Measurements from ENCODE around the gene SLC35E2B. TPM values are rescaled to one million over a fixed set of nuclear protein-coding genes. Genes with fewer than 3 reads are reported as not detected.

The SLC35E2B gene
- total and polyA plus RNA-seq, 2 of the 8 experiments (the other 6 are each of a cell fraction or from before 2014, with no cell fraction given) = 25.9 to 46.7 TPM

GRCh38 chr1:1721201-1721600, 28.6 kb upstream of the SLC35E2B start:
- no peak overlapping the region for H3K23ac ChIP-seq (ENCODE audit: insufficient read length)
- FAIRE-seq (no peak), DNase-seq (ENCODE audit: low read depth in 1 of 2, low spot score in 2 of 2) (no peak)
- H2BK120ac ChIP-seq (replicated peaks; ENCODE audit: low read depth, low read length) = no peak overlapping the region
- no peak overlapping the region for H2AK5ac ChIP-seq (ENCODE audit: low read depth, low read length)
- no peak overlapping the region for H3K18ac ChIP-seq (ENCODE audit: extremely low read depth, low read length)
- H4K91ac ChIP-seq (replicated peaks; ENCODE audit: insufficient read length, low read length) = no peak overlapping the region
- H2BK12ac ChIP-seq (ENCODE audit: low read depth, low read length) = no peak overlapping the region
- H3K9ac ChIP-seq (replicated peaks in 1 of 4; ENCODE audit: extremely low read depth in 1 of 4, low read depth in 3 of 4, low read length in 3 of 4) = no peak overlapping the region
- CTCF ChIA-PET (ENCODE audit: partially characterized antibody) = no interaction called here
- H3K79me1 ChIP-seq (ENCODE audit: low read depth, low read length) = no peaks in the 10 kb centered on the region
- H3K79me2 ChIP-seq (ENCODE audit: control insufficient read depth in 1 of 2, insufficient read depth in 2 of 2, low read length in 2 of 2) = no peaks in the 10 kb centered on the region
- 80% methylated on average over 7 of the region's 7 CpGs; no CpG with 5 or more reads in 1 of the 2 experiments for WGBS, 2 experiments (ENCODE audit: extremely low coverage in 1 of 2, insufficient coverage in 1 of 2, insufficient read length in 1 of 2, insufficient replicate concordance in 2 of 2, low coverage in 1 of 2, low lambda C conversion rate in 2 of 2, missing lambda C conversion rate in 1 of 2)
- H3K56ac ChIP-seq (replicated peaks; ENCODE audit: insufficient read length, low read depth, low read length) = no peak overlapping the region
- H2BK15ac ChIP-seq (ENCODE audit: low read length) = no peak overlapping the region
- H3K9me3 ChIP-seq (ENCODE audit: insufficient read depth in 2 of 2, low read depth in 1 of 2, low read length in 1 of 2) = no peaks in the 10 kb centered on the region
- no peak overlapping the region for H2BK5ac ChIP-seq (ENCODE audit: low read depth, low read length)
- no peak overlapping the region for H3K4me3 ChIP-seq (ENCODE audit: extremely low read depth in 1 of 4, insufficient read depth in 2 of 4, low read depth in 3 of 4, low read length in 4 of 4)
- H3K27ac ChIP-seq (ENCODE audit: low read depth, low read length) = no peak overlapping the region
- no peak overlapping the region for H4K5ac ChIP-seq (ENCODE audit: insufficient read length, low read depth, low read length)
- no peaks in the 10 kb centered on the region for H3K27me3 ChIP-seq (replicated peaks in 1 of 4; ENCODE audit: control insufficient read depth in 3 of 4, extremely low read depth in 1 of 4, insufficient read depth in 3 of 4, low read length in 3 of 4)
- no peak overlapping the region for H2AFZ ChIP-seq (ENCODE audit: low read length)
- H2BK20ac ChIP-seq (ENCODE audit: low read length) = no peak overlapping the region
- H3K36me3 ChIP-seq (ENCODE audit: control insufficient read depth in 2 of 4, insufficient read depth in 4 of 4, low read length in 3 of 4) = peaks cover 2 to 20% (median 16%) of the 10 kb centered on the region in 4 experiments; a peak in 7 of 8 replicates
- no peak overlapping the region for H4K8ac ChIP-seq (ENCODE audit: extremely low read depth, insufficient read depth, low read length)
- H3K4me2 ChIP-seq (ENCODE audit: insufficient read depth in 1 of 2, low read depth in 2 of 2, low read length in 2 of 2) = no peak overlapping the region
- peaks cover 1 to 2% of the 10 kb centered on the region in 2 experiments for H4K20me1 ChIP-seq (replicated peaks in 1 of 2; ENCODE audit: control insufficient read depth in 1 of 2, insufficient read depth in 2 of 2, low read length in 2 of 2)
- no peak overlapping the region for H3K4ac ChIP-seq (replicated peaks; ENCODE audit: insufficient read length, low read depth, low read length)
- H3K23me2 ChIP-seq (ENCODE audit: low read depth, low read length) = no peaks in the 10 kb centered on the region
- H3K14ac ChIP-seq (ENCODE audit: insufficient read length) = no peak overlapping the region
- H3K4me1 ChIP-seq (replicated peaks in 1 of 4; ENCODE audit: control insufficient read depth in 3 of 4, insufficient read depth in 4 of 4, low read length in 3 of 4) = no peaks in the 10 kb centered on the region
- POLR2A ChIA-PET (ENCODE audit: partially characterized antibody) = interaction anchor here (0.8 kb wide), 1 partner anchor 63 kb away, joined by 3 read pairs; no protein-coding TSS in a partner anchor
- TF ChIP-seq PHF8 (conservative IDR thresholded peaks at IDR 0.05; ENCODE audit: low read depth, low read length) (no peak), EGR1 (IDR thresholded peaks at IDR 0.05; ENCODE audit: borderline replicate concordance, low read depth, low read length) (no peak), RXRA (IDR thresholded peaks at IDR 0.05; ENCODE audit: insufficient read depth, low read depth, low read length) (no peak), USF2 (IDR thresholded peaks at IDR 0.05; ENCODE audit: low read length) (no peak), YY1 (IDR thresholded peaks at IDR 0.05; ENCODE audit: low read depth, low read length) (no peak), FOSL1 (IDR thresholded peaks at IDR 0.05; ENCODE audit: insufficient read depth, low read depth, low read length) (no peak), RNF2 (IDR thresholded peaks at IDR 0.05; ENCODE audit: borderline replicate concordance, low read depth, low read length, missing control alignments, poor library complexity, severe bottlenecking) (no peak), TBP (IDR thresholded peaks at IDR 0.05; ENCODE audit: low read depth, low read length) (no peak), EP300 (IDR thresholded peaks at IDR 0.05; ENCODE audit: borderline replicate concordance in 1 of 2, low read depth in 2 of 2, low read length in 2 of 2) (no peak), KDM1A (IDR thresholded peaks at IDR 0.05; ENCODE audit: borderline replicate concordance, low read length) (no peak), SIRT6 (IDR thresholded peaks at IDR 0.05; ENCODE audit: low read length) (no peak), E2F6 (IDR thresholded peaks at IDR 0.05) (no peak)

Data from H1 (cell line).